Measurements from ENCODE around the gene NUP210.

Gene NUP210

DNA sequence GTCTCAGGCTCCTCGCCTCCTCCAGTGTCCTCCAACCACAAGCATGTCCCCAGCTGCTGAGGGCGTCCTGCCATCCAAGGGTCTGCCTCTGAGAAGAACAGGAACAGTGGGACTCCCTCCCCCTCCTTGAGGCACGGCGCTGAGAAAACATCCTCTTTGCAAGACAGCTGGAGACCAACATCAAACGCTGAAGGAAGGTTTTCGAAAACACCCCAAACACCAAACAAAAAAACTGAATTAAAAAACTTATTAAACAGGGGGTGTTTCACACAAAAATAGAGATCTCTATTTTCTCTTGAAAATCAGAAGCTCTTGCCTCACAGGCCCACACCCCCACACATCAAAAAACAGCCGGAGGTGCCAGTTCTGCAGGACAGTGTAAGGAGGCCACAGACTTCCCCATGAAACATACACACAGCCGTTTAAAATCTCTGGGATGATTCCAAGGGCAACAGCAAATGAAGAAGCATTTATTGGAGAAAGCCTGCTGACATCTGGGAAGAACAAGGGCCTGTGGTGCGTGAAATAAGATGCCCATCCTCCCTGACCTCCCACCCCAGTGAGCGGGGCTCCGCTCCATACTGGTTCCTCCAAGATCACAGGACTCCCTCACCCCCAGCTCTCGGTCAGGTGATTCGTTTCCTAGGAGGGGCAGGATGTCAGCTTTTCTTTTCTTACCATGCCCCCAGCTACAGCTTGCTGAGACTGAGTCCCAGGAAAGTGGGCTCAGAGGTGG lies 71.3 kb downstream of the NUP210 start:
- DNase-seq (ENCODE audit: low read depth) = no peak

DNA sequence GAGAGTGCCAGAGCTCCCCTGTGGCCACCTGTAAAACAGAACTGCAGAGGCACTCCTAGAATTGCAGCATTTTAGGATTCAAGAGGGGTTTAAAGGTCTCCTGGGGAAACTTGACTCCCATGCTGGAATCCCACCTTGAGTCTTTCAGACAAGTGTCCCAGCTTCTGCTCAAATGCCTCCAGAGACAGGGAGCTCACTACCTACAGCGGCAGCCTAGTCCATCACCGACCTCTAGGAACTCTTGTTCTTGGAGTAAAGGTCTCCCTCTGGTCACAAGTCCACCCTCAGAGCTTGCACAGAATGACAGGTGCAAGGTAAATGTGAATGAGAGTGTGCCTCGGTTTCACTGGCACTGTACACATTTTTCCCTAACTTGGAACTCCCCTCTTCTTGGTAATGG lies 72.0 kb downstream of the NUP210 start:
- no peak for DNase-seq (ENCODE audit: low read depth)

DNA sequence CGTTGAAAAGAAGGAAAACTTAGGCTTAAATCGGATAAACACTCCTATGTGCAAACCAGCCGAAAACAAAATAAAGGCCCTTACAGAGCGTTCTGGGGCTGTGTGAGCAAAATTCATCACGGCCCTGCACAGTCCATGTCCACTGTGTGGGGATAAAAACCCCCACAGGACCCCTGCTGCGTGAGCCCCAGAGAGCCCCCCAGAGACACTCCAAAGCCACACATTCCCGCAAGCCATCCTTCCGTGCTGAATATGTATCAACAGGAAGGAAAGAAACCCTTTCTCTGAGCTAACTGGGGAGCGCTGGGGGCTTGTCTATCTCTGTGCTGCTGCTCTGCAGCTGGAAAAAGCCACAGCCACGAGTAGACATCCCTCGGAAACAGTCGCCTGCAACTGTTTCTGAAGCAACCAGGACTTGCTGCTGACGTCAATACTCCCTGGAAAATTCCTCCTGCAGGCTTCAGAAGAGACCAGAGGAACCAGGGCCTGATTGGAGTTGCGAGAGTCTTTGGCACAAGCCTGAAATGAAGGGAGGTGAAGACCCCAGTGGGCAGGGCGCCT lies 72.7 kb downstream of the NUP210 start:
- no peak for DNase-seq (ENCODE audit: low read depth)

DNA sequence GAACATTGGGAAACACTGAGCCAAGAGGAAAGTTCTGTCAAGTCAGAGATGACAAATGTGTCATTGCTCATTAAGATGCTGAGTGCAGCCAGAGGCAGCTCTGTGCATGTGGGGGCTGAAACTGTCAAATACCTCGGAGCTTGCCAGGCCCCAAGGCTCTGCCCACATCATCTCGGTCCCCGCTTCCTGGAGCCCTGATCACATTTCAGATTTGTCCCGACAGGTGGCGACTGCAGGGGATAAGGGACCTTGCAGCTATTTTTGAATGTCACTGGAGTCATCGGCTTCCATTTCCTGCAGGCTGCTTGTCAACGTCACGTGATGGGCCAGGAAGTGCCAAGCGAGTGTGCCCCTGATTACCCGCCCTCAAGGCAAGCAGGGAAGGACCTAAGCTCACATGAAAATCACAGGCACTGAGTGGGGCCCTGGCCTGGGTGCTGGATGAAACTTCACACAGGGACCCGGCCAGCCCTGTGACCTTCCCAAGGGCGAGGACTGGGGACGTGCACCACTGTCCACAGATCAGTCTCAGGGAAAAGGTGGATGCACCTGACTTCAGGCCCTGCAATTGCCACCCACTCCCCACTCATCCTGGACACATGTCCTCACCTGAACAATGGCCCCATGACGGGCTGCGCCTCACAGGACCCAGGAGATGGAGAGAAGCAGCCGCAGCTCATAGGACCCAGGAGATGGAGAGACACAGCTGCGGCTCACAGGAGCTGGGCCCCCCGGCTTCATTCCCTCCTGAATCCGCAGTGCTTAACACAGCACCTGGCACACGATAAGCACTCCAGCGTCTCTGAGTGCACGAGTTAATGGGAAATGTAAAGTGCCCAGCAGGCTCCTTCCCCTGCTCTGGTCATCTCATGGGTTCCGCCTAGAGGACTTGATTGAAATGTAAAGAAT lies 73.4 kb downstream of the NUP210 start:
- no peak for DNase-seq (ENCODE audit: low read depth)

DNA sequence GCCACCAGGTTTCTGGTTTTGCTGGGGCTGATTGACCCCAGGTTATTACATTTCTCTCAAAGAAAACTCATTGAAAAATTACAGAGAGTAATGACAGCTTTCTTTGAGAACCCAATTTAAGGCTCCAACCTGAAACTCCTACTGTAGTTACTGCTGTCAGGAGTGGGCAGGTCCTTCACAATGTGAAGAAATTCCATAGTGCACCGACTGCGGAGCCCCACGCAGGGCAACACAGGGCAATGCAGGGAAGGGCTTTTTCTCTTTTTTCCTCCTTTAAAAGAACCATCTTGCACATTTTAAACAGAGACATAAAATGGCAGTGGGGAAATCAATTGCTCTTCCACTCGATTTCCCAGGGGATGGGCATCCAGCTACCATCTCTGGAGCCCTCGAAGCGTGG lies 74.3 kb downstream of the NUP210 start:
- no peak for DNase-seq (ENCODE audit: low read depth)

DNA sequence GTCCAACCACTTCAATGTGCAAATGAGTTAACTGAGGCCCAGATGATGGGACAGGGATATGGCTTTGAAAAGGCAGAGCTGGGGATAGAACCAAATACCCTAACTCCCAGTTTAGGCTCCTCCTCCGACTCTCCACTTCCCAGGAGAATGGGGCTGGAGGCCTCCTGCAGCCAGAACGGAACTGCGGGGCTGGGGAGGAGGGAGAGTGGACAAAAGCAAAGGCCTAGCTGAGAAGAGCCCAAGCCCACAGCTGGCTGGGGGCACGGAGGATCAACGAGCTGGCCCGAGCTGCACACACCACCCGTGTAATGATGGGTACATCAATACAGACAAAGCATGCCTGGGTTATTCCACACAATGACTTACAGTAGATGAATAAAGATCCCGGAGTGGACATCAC lies 74.8 kb downstream of the NUP210 start:
- no peak for DNase-seq (ENCODE audit: low read depth)

DNA sequence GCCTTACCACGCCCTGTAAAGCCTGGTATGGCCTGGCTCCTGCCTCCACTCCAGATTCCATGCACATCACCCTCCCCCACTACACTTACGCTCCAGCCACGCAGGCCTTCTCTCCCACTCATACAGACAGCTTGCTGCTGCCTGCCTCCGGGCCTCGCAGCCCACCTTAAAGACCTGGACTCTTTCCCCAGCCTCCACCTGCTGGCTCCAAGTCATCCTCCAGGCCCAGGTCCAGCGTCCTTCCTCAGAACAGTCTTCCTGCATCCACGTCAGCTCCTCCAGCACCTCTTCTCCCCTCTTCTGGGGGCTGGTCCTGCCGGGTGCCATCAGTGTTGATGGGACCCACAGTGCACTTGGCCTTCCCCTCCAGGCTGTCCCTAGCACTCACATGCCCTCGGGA lies 75.5 kb downstream of the NUP210 start:
- DNase-seq (ENCODE audit: low read depth) = no peak

DNA sequence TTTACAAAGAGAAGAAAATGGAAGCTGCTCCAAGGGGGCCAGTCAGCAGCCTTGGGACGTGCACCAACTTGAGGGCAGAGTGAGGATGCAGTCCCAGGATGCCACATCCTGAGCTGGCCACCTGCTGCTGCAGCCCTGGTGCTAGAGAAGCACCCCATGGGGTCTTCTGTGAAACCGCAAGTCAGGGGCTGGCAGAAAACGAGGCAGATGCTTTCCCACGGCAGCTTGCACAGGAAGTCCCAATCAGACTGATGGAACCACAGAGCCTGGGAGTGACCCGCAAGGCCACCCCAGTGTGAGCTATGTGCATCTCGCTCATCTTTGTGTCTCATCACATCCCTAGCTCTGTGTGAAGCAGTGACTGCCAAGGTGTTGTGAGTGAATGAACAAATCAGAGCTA lies 76.5 kb downstream of the NUP210 start:
- DNase-seq (ENCODE audit: low read depth) = no peak

DNA sequence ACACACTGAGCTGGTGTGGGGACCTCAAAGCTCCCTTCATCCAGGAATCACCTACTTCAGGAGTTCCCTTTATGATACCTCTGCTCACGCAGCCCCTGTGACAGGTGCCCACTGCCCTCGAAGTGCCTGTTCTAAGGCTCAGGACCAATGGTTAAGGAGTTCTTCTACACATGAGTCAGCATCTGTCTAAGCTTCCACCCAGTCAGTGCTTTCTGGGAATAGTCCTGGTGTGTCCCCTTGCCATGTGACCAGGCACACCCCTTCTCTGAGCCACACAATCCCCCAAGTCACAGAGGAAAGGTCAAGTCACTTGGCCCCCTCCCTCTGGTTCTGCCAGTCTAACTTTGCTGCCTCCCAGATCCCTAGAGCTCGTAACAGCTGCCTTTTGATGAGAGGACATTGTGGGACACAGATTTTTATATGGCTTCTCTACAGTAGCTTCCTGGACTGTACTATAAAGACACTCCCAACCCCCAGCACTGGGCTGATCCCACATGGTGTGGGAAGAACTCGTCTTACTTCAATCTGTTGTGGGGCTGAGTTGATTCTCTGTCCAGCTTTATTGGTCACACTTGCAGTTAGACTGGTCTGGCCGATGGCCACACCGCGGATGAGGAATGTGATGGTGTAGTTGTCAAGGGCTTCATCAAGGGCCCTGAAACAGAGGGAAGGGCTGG lies 78.8 kb downstream of the NUP210 start:
- DNase-seq (ENCODE audit: low read depth) = no peak

DNA sequence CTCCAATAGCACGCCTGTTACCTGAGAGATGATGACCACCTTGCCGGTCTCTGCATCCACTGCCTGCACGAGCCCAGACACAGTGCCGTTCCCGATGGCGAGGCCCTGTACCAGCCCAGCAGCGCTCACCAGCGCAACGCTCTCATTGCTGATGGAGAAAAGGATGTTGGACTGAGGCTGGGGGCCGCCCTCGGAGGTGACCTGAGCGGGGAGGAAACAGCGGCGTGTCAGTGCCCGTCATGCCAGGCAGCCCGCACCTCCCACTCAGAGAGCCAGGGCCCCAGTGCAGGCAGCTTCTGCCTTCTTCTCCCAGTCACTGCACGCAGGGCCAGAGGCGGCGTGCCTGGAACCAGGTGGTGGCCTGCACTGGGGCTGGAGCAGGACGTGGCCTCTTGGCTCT lies 80.3 kb downstream of the NUP210 start:
- DNase-seq (ENCODE audit: low read depth) = no peak

DNA sequence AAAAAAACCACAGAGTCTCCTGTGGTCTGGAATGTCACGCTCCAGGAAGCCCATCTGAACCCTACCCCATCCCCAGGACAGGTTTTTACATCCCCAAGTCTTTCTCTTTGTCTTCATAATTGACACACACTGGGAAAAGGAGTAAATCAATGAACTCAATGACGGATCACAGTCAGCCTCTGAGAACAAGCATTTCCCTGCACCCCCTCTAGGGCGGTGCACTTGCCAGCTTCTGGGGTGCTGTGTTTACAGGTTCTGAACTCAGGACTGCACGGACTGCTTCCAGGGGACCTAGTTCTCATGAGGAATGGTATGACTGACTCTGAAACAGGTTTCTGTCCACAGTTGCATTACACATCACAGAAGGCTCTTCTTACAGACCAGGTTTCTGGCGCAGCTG lies 81.1 kb downstream of the NUP210 start:
- no peak for DNase-seq (ENCODE audit: low read depth)

DNA sequence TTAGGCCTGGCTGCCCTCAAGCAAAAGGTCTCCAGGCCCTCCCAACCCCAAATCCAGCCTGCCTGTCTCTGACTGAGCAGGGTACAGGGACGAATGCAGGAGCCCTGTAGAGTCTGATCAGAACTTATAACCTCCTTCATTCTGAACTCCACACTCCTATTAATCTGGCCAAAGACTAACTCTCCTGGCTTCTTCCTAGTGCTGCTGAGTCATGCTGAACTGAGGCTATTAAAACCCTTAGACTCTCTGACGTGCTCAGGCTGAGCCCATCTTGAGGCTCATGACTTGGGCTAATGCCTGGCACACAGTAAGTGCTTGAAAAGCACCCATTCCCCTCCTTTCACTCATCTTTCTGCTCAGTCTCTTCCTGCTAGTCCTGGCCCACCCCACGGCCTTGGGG lies 81.9 kb downstream of the NUP210 start:
- peak; percentile 37 for DNase-seq (ENCODE audit: low read depth)

DNA sequence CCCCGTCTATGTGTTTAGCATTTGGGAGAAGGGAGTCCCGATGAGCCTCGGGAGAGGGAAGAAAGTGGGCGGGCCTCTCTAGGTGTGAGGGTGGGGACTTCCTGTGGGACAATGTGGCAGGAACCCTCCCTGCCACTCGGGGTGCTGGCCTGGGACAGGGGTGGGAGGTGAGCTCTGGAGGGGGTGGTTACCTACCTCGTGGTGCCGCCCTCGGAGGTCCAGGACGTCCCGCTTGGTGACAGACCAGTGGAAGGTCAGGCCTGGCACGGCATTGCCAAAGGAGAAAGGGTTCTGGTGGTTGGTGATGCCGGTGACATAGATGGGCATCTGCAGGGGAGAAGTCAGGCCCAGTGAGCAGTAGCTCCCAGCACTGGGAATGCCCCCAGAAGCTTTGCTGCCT lies 83.5 kb downstream of the NUP210 start:
- DNase-seq (ENCODE audit: low read depth) = no peak

DNA sequence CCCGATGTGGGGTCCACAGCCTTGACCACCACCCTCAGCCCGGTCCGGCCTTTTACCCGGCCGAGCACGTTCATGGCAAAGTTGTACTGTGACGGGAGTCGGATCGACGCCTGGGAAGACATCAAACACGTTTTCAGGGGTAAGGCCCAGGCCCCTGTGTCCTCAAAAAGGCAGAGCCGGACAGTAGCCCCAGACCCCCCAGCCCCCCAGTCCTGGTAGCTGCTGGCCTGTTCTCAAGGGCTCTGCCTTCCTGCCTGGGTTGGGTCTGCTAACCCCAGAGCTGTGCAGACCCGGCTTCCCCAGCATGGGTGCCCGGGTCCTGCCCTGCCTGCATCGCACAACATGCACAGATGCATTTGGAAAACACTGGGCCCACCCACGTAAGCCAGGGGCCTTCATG lies 84.6 kb downstream of the NUP210 start:
- DNase-seq (ENCODE audit: low read depth) = no peak

DNA sequence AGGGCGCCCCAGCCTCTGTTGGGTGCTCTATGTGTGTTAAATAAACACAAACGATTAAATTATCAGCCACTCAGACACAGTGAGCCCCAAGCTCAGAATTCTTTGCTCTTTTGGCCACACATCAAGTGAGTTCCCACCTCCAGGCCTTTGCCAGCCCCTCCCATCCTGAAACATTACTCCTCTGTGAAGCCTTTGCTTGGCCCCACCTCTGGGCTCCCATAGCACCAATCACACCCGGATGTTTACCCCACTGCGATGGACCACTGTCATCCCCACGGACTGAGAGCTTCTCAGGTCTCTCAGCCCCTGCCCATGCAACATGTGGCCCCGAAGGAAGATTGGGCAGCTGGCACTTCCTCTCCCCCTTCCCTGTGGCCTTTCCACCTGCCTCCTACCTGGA lies 85.1 kb downstream of the NUP210 start:
- no peak for DNase-seq (ENCODE audit: low read depth)

DNA sequence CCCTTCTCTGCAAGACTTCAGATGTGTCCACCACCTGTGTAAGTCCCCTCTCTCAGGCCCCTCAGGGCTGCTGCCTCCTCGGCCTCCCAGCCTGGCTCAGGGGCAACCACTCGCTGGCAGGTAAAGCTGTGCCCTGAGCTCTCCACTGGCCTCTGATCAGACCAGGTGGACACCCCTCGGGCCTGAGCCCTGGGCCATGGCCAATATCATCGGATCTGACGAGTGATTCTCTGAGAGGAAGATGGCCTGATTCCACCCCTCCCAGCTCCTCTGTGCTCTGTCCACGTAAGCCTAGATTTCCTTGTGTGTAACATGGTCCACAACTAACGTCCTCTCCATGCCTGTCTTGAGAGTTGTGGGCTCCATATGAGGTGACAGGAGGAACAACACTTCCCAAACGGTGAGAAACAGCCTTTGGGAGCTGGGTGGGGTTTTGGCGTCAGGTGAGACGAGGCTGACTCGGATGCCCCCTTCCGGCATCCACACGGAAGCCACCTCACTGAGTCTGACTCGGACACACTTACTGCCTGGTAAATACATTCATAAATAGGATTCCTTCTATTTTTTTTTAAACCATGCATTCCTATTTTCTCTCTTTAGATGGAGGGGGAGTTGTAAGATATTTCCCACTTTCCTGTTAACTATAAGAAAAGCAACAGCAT lies 86.8 kb downstream of the NUP210 start:
- no peak for DNase-seq (ENCODE audit: low read depth)

DNA sequence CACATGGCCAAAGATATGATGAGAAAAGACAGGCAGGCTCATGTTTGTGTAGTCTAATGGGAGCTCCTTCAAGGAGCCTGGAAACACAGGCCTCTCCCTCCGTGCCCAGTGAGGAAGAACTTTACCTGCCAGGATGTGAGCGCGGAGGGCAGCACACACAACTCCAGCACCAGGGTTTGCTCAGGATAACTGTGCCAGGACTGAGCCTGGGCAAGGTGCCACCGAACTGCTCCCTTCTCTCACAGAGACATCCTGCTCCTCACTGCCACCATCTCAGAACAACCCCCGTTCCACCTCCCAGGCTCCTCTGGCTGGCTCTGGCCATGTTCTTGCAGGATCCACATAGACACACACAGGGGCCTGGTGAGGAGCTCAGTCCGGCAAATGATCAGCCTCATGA lies 87.4 kb downstream of the NUP210 start:
- DNase-seq (ENCODE audit: low read depth) = no peak

DNA sequence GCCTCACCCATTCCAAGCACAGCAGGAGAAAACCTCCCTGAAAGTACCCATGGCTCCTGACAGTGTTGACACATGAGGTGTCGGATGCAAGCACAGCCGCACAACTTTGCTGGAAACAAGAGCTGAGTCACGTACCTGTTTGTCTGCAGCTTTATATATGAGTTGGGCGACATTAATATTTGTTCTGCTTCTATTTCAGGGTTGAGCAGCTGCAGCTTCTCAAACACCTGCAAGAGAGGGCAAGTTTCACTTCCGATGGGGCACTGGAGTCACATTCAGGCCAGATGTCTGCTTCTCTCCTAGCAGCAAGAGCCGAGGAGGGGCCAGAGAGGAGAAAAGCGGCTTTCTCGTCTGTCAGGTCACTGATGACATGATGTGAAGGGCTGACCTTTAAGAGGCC lies 88.0 kb downstream of the NUP210 start:
- no peak for DNase-seq (ENCODE audit: low read depth)

DNA sequence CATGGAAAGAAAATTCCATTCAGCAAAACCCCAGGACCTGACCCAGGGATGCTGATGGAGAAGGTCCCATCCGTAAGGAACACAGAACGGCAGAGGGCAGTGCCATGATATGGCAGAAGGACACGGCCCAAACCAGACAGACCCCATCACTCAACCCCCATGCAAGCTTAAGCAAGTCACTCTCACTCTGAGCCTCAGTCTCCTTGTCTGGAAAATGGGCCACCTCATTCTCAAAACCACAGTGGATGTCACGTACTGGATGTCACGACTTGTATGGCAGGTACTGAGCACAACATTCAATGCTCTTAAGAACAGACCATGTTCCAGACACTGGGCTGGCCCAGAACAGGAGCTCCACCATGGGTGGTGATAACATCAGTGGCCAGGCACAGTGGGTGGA lies 90.4 kb downstream of the NUP210 start:
- no peak for DNase-seq (ENCODE audit: low read depth)

DNA sequence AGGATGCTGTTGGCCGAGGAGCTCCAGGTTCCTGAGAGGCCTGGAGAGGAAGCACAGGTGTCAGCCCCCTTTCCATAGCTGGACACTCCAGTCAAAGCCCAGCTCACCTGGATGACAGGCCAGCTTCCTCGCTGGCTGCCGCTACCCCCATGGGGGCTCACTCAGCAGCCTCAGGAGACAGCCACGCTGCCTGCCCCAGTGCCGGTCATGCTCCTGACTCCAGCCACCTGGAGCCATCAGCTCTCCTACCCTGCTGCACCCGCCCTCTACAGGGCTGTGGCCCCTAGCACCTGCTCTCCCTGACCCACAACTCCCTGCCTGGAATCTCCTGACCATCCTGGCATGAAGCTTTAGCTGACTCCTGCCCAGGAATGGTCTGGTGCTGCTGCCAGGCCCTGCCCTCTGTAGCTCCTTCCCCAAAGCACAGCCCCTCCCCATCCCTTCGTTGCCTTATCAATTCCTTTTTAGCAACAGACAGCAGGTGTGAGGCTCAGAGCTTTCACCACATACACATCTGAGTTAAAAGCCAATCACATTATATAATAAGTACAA lies 94.2 kb downstream of the NUP210 start:
- DNase-seq (ENCODE audit: low read depth) = no peak

DNA sequence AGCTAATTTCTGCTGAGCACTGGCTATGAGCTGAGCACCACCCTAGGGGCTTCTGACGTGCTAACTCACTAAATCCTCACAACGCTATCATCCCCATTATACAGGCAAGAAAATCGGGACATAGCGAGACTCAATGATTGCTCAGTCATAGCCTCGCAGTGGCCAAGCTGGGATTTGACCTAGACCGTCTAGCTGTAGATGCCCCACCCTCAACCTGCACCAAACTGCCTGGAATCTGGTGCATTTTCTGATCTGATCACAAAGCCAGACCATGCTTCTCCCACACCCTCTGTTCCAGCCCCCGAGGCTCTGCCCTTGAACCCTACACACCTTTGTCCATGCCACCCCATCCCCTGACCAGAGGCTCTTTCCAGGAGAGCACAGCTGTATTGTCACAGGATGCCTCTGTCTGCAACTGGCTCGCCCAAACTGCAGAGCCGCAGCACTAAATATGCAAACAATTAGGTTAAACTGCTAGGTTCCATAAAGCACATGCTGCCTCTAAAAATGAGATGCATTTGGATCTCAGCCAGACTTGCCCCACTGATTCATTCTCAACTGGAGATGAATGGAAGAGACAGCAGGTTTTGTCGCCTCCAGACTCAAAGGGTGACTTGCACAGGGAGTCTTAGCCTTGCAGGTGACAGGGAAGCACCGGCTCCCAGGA lies 95.2 kb downstream of the NUP210 start:
- no peak for DNase-seq (ENCODE audit: low read depth)

All from ELR (cell line).